ENCODE data around the gene ADGRA1.

Gene ADGRA1

DNA sequence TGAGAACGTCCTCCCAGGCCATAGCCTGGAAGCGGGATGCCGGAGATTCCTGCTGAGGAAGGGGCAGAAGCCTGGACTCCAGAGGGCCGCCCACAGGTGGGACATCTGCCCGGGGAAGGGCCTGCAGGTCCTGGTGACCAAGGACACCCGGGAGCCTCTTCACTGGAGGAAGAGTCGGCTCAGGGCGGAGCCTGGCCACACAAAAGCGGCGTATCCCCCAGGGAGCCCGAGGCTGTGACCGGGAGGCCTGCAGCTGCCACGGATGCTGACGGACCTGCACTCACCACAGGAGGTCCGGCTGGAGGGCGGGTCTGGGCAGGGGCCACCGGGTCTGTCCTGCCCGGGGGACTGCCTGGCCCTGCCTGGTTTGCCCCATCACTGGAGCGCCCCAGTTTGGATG is 15.5 kb upstream of the ADGRA1 start:
- no peak for DNase-seq (ENCODE audit: low read depth)
- no peak overlapping the region for H3K4me3 ChIP-seq (ENCODE audit: control insufficient read depth, low read depth, low read length)

GRCh38 chr10:133072720-133073390 is 14.9 kb upstream of the ADGRA1 start:
- DNase-seq (ENCODE audit: low read depth) = no peak
- TF ChIP-seq, protein P1, sequence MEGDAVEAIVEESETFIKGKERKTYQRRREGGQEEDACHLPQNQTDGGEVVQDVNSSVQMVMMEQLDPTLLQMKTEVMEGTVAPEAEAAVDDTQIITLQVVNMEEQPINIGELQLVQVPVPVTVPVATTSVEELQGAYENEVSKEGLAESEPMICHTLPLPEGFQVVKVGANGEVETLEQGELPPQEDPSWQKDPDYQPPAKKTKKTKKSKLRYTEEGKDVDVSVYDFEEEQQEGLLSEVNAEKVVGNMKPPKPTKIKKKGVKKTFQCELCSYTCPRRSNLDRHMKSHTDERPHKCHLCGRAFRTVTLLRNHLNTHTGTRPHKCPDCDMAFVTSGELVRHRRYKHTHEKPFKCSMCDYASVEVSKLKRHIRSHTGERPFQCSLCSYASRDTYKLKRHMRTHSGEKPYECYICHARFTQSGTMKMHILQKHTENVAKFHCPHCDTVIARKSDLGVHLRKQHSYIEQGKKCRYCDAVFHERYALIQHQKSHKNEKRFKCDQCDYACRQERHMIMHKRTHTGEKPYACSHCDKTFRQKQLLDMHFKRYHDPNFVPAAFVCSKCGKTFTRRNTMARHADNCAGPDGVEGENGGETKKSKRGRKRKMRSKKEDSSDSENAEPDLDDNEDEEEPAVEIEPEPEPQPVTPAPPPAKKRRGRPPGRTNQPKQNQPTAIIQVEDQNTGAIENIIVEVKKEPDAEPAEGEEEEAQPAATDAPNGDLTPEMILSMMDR (conservative IDR thresholded peaks at IDR 0.05; ENCODE audit: control insufficient read depth, insufficient read depth, low read depth, low read length) = no peak
- H3K4me3 ChIP-seq (ENCODE audit: control insufficient read depth, low read depth, low read length) = no peak overlapping the region

More for the DNA sequence above, 15.5 kb upstream of the ADGRA1 start:
- TF ChIP-seq, protein P1 (conservative IDR thresholded peaks at IDR 0.05; ENCODE audit: control insufficient read depth, insufficient read depth, low read depth, low read length) = no peak

GRCh38 chr10:133075346-133076137 is 12.2 kb upstream of the ADGRA1 start:
- TF ChIP-seq, protein P1 (conservative IDR thresholded peaks at IDR 0.05; ENCODE audit: control insufficient read depth, insufficient read depth, low read depth, low read length) = no peak
- H3K4me3 ChIP-seq (ENCODE audit: control insufficient read depth, low read depth, low read length) = no peak overlapping the region

DNA sequence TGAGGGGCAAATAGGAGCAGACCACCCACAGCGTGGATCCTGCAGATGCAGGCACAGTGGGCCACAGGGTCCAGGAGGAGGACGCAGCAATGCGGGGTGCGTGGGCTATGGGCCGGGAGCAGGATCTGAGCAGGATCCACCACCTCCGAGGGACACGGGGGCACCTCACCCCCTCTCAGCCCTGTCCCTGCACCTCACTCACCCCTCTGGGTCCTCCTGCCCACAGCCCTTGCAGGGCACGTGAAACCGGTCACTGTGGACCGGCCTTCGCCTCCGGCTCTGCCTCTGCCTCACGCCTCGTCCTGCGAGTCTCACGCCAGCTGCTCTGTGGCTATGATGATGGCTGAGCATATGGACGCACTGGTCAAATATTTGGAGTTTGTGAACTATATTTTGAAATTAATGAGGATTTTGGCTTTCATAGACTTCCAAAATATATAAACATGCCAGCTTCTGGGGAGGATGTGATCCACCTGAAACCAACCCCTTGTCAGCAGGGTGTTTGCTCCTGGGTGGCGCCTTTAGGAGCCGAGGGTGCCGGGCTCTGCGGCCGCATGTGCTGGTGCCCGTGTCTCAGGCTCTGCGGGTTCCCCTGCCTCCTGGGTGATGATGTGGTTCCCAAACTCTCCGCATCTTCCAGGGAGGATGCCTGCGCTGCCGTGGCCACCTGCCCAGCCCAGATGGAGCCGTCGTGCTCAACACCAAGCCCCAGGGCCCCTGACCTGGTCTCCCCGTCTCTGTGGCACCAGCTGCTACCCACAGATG is 11.3 kb upstream of the ADGRA1 start:
- no peak for DNase-seq (ENCODE audit: low read depth)
- H3K4me3 ChIP-seq (ENCODE audit: control insufficient read depth, low read depth, low read length) = no peak overlapping the region
- TF ChIP-seq, protein P1 (conservative IDR thresholded peaks at IDR 0.05; ENCODE audit: control insufficient read depth, insufficient read depth, low read depth, low read length) = no peak

More at GRCh38 chr10:133075346-133076137, 12.2 kb upstream of the ADGRA1 start:
- DNase-seq (ENCODE audit: low read depth) = no peak

DNA sequence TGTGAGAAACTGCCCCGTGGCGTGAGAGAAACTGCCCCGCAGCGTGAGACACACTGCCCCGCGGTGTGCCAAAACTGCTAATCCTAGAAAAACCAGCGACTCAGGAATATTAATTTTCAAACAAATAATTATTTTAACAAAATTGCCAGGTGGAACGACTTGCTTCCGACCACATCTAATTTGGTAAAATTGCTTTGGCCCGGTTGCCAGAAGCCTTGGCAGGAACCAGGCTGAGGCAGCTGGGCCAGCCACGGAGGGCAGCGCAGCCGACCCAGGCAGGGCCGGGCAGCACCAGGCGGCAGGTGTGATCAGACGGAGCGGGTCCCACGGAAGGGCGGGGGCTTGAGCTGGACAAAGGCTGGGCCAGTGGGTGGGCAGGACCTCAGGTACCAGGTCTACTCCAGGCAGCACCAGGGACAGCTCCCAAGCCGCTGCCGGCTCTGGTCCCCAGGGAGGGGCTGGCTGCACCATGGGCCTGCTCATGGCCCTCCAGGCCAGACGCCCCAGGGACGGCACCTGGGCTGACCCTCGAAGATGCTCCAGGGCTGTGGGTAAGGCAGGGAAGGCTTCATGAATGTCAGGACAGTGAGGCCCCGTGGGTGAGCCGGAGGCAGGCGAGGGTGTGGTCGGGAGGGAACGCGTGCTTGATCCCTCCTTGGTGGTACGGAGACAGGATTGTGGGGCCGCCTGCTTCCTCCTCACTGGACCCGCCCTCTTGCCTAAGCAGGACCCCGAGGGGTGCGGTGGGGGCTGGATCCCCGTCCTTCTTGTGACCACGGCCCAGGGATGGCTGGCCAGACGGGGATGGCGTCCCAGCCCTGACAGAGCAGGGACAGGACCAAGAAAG is 7.7 kb upstream of the ADGRA1 start:
- no peak for DNase-seq (ENCODE audit: low read depth)
- TF ChIP-seq, protein P1 (conservative IDR thresholded peaks at IDR 0.05; ENCODE audit: control insufficient read depth, insufficient read depth, low read depth, low read length) = no peak
- no peak overlapping the region for H3K4me3 ChIP-seq (ENCODE audit: control insufficient read depth, low read depth, low read length)

- TF ChIP-seq, protein P1 (conservative IDR thresholded peaks at IDR 0.05; ENCODE audit: control insufficient read depth, insufficient read depth, low read depth, low read length) = no peak
Measured at GRCh38 chr10:133080683-133081040, 7.1 kb upstream of the ADGRA1 start.

More at GRCh38 chr10:133080683-133081040, 7.1 kb upstream of the ADGRA1 start:
- H3K4me3 ChIP-seq (ENCODE audit: control insufficient read depth, low read depth, low read length) = no peak overlapping the region
- no peak for DNase-seq (ENCODE audit: low read depth)
